Esophagus squamous epithelium (tissue), 4 donors: ENCODE data around the gene PNLIPRP1.

ENCODE experiments used
- POLR2A ChIP-seq, 4 donors: fragments of 450-650 bp; IDR thresholded peaks; one replicate each; pipeline ENCODE4 v1.6.1; 2017; ENCODE audit warnings: antibody characterized with exemption in 4 of 4, mild to moderate bottlenecking in 4 of 4, moderate library complexity in 3 of 4
- TF ChIP-seq, protein P1 (sequence below), 6 experiments: fragments of 450-650 bp in 4 of 6; fragments of 200-600 bp in 2 of 6; sonication (generic) in 2 of 6; IDR thresholded peaks; one replicate each; pipeline ENCODE4 v1.5.1; 2016 to 2019; ENCODE audit warnings: antibody characterized with exemption in 6 of 6, mild to moderate bottlenecking in 4 of 6, moderate library complexity in 4 of 6

DNA sequence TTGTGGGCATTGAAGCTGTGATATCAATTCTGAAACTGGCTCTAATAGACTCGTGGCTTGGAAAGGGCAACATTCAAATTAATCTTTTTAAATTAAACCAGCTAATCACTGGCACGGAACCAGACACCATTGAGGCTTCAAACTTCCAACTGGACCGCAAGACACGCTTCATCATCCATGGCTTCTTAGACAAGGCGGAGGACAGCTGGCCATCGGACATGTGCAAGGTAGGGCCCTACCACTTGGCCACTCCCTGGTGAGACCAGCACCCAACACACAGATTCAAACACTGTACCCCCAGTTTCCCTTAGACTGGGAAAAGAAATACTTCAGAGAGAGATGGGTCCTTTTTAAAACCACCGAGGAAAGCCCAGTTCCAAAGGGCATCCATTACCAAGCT, 35.1 kb downstream of the PNLIPRP1 start:
- TF ChIP-seq, protein P1, sequence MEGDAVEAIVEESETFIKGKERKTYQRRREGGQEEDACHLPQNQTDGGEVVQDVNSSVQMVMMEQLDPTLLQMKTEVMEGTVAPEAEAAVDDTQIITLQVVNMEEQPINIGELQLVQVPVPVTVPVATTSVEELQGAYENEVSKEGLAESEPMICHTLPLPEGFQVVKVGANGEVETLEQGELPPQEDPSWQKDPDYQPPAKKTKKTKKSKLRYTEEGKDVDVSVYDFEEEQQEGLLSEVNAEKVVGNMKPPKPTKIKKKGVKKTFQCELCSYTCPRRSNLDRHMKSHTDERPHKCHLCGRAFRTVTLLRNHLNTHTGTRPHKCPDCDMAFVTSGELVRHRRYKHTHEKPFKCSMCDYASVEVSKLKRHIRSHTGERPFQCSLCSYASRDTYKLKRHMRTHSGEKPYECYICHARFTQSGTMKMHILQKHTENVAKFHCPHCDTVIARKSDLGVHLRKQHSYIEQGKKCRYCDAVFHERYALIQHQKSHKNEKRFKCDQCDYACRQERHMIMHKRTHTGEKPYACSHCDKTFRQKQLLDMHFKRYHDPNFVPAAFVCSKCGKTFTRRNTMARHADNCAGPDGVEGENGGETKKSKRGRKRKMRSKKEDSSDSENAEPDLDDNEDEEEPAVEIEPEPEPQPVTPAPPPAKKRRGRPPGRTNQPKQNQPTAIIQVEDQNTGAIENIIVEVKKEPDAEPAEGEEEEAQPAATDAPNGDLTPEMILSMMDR (IDR thresholded peaks at IDR 0.05), result no peak
- no peak for TF ChIP-seq POLR2A (IDR thresholded peaks at IDR 0.05)
